ENCODE measurements around the gene CELF1.

DNA sequence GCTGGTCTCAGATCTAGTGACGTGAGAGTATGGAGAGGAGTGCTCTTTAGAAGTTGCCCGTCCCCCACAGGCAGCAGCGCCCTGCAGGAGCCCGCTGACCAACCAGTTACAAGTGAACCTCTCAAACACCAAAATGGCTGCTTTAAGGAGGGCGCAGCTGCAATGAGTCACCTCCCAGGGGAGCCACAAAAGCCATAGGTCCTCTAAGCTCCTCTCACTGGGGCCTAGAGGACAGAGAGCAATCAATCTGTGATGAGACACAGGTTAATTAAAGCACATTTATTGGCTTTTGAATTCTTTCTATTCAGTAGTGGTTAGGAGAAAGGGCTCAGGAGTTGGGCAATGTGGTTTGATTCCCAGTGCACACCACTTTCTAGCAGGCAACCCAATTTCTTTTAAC is 88.4 kb downstream of the CELF1 start:
- TF ChIP-seq CTCF (IDR thresholded peaks at IDR 0.05) (no peak), POLR2A (IDR thresholded peaks at IDR 0.05) (no peak)
